Caki2 (cell line): ENCODE measurements around the gene ANKRD10. TPM values are rescaled to one million over a fixed set of nuclear protein-coding genes. Genes with fewer than 3 reads are reported as not detected.

Source experiments
- DNase-seq: peaks from one replicate; pipeline ENCODE4 v3.0.0-alpha.2; 2015; ENCODE audit warnings: low read depth
- in situ Hi-C: cut with HindIII; loops from 2 replicates; pipeline ENCODE4 v1.10.0; 2016; ENCODE audit warnings: low sequenced_read_pairs, low pct_unique_long_range_greater_than_20kb, mixed read lengths
- total RNA-seq: library from RNA; depleted of rRNA; stranded (reverse); fragments of >200 nt; shearing (Covaris generic); gene quantifications from 2 replicates; pipeline ENCODE4 v1.2.3, GENCODE V29; 2014; ENCODE audit warnings: low replicate concordance

ANKRD10 gene
- total RNA-seq, 1 experiment from 2014 or later, result 36.1 TPM

DNA sequence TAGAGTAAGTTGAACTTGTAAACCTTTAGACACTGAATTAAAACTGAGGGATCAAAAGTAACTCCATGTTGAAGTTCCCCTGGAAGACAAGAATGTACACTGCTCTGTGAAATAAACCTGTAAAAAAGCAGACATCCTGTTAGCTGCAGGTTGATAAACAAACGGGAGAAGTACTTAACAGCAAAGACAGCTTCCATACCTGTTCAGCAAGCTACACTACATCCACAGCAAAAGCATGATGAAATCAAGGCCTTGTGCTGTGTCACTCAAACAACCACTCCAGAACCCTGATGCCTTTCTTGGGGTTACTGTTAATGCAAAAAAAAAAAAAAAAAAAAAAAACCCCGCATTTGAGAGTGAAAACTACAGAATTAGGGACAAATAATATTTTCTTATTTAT is 20.8 kb downstream of the ANKRD10 start:
- in situ Hi-C loops, result no loop called here
- no peak for DNase-seq

DNA sequence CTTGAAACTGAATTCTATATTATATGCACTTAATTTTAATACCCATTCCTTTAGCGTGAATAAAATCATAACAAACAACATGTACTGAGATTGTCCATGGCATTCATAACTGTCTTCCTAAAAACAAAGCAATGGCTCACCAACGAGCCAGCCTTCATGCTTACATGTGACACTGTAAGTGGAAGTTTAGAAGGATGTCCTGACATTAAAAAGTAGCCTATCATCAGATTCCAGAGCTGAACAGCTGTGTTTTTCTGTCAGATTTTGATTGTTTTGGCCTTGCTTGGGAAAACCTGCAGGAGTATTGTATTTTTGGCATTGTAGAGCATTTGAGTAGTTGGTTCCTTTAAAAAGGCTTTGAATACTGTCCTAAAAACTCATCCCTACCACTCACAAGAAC is 21.3 kb downstream of the ANKRD10 start:
- in situ Hi-C loops, result no loop called here
- DNase-seq, result no peak

DNA sequence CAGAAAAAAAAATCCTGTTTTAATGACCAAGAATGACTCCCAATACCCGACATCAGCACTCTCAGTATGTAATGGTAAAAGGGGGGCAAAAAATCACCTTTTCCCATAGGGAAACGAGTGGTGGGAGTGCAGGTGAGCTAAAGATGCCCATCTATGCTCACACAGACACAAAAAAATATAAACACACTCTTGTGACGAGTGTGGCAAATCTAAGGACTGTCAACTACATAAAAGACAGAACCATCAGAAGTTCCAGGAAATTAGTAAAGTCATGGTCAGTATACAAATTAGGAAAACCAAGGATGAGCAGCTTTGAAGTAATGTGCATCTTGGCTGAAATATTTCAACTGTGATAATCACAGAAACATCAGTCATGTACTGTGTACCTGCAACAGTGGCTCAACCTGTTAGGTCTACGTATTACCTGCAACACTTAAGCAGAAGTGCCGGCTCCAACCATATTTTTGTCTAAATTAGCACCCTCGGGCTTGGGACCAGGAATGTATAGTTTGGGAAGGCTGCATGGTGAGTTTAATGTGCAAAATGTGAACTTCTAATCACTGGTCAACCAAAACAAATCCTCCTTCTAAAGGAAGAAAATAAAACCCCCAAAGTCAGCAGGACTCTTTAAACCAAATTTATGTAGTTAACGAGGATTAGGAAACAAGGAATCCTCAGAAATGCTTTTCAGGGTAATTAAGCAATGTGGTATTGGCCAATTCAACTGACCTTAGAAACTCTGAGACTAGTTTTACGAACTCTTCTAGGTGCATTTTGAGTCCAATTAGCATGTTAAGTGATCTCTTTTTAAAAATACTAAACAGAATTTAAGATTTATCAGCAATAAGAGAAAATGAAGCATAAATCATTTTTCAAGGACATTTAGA is 24.3 kb downstream of the ANKRD10 start:
- in situ Hi-C loops, result no loop called here
- no peak for DNase-seq

DNA sequence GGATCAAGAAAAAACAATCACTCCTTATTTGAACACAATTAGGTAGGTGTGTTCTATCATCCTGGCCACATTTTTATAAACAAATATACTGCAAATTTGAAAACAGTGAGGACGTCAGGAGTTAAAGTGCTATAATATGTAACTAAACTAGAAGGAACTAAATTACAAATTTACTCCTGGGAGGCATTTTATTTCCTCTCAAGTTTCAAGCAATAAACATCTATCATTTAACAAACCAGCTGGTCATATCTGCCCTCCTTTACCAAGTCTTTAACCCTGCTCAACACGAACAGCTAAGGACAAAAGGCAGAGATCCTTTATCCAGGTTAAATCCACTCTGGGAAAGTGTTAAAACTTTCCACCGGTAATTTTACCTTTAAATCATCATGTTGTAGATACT is 26.5 kb downstream of the ANKRD10 start:
- in situ Hi-C loops, result no loop called here
- no peak for DNase-seq

DNA sequence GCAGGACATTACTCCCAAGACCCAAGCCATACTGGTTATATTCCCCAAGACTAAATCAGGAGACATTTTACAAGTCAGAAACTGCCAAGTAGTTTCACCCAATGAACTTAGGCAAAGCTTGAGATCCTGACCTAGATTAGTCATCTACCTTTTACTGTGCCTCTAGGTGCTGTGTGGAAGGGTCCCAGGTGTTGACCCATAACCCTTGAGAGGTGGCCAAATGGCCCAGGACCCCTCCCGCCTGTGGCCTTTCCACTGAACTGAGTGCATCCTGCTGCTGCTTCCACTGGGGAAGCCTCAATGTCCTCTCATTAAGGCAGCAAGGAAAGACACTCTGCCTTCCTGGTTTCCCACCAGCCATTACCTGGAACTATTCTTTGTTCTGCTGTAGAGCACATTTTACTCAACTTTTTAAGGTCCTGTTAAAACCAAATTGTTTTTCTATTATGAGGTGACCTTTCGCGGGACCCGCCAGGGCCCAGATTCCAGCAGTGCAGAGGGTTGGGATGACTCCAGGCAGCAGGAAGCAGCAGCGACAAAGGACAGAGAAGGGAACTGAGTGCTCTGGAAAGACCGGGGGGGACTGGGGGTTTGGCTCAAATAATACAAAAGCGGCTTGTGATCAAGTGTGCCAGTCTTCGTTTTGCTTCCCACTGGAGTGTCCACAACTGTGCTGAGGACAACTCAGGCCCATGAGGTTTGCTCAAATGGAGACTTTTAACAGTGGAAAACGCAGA is 27.1 kb downstream of the ANKRD10 start:
- in situ Hi-C loops, result no loop called here
- no peak for DNase-seq

DNA sequence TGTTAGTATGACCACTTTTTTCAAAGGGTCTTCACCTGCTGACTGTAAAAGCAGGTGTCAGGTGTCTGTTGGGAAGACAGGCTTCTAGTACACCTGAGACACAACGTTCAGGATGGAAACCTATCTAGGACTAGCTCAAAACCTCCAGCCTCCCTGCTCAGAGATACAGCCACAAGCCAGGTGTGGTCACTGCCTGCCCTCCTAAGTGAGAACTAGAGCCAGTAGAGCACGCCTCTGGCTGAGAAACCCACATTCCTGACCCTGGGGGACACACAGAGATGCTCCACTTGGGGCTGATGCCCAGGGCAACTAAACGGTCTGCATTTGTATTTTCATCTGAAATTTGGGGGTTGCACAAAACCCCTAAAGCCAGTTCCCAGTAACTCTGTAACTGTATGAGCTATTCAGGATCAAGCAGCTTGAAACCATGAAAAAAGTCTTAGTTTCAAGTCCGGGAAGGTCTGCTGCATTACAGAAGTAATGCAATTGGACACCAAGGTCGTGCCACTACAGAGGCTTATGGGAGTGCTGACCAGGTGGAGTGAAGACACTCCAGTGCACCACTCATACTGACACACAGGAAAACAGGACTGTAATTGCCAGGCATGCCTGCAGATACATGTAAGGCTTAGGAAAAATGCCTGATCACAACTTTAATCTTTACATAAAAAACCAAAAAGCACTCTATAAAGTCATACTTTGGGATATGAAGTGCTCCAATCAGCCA is 27.8 kb downstream of the ANKRD10 start:
- DNase-seq, result no peak
- in situ Hi-C loops, result no loop called here

DNA sequence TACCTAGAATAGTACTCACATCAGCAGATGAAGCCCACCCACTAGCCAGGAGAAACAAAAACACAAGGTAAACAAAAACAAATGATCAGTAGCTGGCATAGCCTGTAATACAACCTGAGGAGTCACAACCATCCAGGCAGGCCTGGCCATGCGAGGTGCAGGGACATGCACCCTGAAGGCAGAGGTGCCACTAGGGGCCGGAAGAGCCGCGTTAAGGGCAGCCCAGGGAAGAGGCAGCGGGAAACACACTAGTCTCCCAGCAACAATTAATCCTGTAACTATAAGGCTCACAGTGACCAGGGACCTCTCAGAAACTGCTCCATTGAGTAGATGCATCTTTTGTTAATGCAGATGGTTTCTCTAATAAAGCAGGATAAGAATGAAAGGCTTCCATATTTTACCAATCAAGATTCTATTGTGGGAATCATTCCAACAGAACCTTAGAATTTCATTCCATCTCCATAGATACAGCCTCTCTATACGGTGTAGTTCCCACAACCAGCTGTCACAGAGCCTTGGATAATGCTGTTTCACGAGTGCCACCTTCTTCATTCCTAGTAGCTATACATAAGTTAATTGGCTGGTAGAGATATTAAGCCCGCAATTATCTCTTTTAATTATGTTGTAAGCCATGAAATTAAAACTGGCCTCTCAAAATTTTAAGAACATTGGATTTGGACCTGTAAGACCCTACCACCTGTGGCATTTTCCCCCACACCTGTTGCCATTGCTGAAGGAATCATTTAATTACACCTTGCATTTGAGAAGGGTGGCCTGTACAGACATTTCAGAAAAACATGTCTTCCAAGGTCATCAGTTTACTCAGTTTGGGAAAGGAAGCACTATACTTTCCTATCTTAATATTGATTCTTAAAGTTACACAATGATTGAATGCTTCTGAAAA is 28.7 kb downstream of the ANKRD10 start:
- in situ Hi-C loops, result no loop called here
- DNase-seq, result no peak

DNA sequence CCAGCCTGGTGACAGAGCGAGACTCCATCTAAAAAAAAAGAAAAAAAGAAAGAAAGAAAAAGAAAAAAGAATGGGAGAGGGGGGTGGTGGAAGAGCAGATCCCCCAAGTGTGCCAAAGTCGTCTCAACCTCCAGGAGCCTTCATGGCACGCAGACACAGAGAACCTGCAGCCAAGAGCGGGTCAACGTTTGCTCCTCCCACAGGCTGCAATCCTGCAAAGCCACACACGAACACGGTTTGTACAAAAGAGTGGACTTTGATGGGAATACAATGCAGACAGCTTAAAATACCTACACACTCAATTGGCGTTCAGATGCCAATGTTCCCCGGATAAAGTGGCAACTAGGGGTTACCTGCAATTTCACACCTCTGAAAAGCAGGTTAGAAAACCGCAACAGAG is 29.4 kb downstream of the ANKRD10 start:
- in situ Hi-C loops, result no loop called here
- DNase-seq, result no peak

DNA sequence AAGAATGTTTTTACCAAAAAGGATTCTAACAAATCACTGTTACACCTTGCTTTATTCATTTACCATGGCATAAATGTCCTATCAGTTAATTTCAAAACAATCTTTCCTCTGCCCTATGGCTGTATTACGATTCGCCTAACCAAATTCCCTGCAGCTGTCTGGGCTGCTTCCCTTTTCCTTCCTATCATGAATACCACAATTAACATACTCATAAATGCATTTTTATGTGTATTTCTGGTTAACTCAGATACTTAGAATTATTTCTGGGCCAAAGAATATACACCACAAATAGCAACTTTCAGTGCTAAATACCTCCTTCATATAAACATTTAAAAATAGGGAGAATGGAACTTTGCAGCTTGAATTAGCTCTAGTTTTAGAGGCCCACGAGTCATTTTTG is 30.4 kb downstream of the ANKRD10 start:
- in situ Hi-C loops, result no loop called here

DNA sequence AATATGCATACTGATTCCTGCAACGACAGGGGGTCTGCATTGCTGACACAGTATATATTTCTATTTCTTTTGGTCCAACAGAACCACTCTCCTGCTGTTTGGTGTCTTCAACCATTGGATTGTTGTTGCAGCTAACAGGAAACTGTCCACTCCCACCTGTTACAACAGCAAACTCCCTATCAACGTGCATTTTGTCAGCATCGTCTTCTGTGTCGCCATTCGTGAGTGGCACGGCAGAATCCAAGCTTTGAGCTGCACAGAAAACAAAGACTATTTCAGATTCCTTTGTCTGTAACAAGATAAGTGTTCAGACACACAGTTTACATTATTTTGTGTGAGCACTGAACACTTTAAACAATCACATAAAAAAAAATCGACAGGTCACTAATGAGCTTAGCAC is 31.3 kb downstream of the ANKRD10 start:
- no peak for DNase-seq
- in situ Hi-C loops, result no loop called here

More for the DNA sequence above, 30.4 kb downstream of the ANKRD10 start:
- no peak for DNase-seq

DNA sequence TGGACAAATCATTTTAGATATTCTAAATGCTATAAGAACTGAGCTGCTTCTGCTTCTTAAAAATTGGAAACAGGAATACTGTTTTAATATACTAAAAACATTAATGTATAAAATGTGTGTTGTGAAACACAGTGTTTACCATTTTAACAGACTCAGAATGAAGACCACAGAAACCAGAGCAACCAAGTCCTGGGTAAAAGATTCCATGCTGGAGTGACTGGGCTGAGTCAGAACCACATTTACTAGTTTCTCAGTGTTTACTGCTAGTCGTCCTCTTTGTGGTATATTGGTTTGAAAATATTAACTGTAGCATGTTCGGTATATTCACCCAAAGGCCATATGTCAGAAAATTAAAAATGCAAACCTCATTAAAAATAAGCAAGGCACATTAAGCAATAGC is 31.9 kb downstream of the ANKRD10 start:
- in situ Hi-C loops, result no loop called here
- no peak for DNase-seq

DNA sequence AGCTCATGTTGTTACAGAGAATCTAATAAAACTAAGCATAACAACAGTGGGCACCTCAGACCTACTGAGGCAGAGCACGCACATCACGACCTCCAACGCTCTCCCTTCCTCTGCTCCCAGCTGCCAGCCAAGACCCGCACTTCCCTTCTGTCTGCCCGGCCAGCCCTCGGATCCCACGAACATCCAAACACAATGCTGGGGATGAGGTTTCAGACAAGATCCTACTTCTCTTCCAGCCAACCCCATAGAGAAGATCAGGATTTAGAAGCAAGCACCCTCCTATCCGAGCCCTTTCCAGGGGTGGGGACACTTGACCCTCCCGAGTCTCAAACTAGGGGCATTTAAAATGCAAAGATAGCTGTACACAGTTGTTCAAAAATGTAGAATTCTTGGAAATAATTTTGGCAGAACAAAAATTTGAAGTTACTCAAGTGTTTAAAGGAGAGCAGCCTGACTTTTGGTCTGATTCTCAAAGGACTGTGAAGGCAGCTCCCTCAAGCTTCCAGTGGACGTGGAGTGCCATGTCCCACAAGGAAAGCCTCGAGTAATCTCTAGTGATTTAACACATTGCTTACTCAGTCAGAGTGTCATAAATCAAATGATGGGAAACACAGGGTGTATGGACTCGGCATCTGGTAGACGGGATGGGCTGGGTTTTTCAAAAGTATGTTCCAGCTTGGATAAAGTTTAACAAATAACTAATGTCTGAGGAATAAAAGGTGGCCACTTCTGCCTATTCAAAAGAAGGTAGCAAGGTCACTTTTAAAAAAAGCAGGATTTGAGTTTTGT is 32.8 kb downstream of the ANKRD10 start:
- in situ Hi-C loops, result no loop called here
- no peak for DNase-seq

DNA sequence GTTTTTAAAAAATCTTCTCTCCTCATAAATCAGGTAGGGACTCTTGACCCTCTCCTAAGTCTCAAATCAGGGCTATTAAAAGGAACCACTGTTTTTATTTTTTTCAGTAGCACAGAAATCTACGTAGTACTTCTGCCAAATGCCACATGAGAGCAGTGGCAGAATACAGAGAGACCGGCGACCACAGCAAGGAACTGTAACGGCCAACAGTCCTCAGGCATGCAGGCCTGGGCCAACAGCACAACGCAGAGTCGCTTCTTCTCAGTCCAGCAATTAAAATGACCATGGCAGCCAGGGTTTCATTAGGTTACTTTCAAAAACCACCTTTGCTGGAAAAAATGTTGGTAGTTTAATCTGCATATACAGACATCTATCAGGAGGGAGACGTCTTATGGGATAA is 34.2 kb downstream of the ANKRD10 start:
- in situ Hi-C loops, result no loop called here
- DNase-seq, result no peak

DNA sequence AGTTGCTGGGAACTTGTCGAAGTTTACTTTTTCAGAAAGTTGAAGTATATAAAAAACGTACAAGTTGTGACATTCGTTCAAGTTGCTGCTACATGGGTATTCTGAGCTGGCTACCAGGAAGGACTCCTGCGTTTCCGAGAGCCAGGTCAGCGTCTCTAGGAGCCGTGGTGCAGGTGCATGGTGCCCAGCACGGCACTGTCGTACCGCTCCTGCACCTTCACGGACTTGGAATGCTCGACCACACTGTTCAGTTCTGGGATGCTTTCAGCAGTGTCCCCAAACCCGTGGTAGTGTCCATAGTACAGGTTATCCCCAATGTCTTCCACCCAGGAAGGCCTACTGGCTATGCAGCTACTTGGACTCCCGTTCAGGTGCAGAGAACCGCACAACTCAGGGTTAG is 35.4 kb downstream of the ANKRD10 start:
- no peak for DNase-seq
- in situ Hi-C loops, result no loop called here

DNA sequence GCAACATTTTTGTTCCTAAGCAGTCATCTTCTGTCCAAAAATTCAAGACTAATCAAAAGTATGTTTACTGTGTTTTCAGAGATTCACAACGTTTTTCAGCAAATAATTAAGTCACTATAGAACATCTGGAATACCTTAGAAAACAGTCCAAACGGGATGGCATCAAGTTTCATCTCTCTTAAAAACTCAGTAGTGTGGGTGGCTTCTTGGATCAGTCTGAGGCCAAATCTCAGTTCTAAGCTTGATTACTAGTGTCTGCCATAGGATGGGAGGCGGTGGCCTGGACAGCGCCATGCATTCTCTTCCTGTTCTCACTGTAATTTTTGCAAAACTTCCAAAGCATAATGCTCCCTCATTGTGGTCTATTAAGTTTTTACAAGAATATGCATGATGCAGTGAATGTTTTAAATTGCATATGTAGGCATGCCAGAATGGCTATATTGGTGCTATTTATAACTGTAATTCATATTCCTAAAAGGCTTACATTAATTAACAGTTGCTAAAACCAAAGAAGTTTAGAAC is 37.1 kb downstream of the ANKRD10 start:
- no peak for DNase-seq
- in situ Hi-C loops, result no loop called here

DNA sequence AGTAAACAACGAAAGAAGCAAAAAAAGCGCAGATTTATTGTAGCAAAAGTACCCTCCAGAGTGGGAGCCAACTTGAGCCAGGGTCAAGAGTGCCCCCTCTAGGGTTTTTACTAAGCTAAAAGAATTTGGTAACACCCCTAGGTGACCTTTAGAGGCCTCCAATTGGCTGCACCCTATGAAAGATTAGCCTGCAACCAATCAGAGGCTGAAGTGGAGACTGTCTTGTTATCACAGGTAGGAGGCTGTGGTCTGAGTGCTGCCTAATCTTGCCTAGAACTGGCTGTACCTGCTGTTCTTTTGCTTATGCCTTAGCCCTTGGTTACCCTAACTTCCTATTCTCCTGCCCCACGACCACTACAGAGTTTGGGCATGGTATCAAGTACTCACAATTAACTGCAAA is 38.3 kb downstream of the ANKRD10 start:
- no peak for DNase-seq
- in situ Hi-C loops, result no loop called here

DNA sequence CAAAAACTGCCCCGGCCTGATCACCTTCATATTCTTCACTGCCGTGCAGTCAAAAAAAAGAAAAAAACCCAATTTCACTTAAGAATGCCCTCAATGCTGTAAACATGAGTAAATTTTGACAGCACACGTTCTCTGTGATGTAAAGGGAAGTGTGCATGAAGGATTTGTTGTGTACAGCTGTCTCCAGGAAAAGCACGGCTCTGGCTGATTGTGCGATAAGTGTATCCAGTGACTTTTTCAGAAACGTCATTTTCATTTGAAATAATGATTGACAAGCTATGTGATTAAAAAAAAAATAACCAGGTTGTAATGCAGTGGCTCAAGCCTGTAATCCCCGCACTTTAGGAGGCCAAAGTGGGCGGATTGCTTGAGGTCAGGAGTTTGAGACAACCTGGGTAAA is 39.6 kb downstream of the ANKRD10 start:
- DNase-seq, result no peak
- in situ Hi-C loops, result no loop called here
